Muscle layer of duodenum (tissue), 2 donors: ENCODE data around the gene PCDHGA9.

Experiments used
- H3K27ac ChIP-seq: one replicate; pipeline ENCODE4 v1.7.0; 2013; ENCODE audit warnings: mild to moderate bottlenecking, low read length
- H3K27me3 ChIP-seq: one replicate; pipeline ENCODE4 v1.7.0; 2013; ENCODE audit warnings: low read depth, mild to moderate bottlenecking, control low read depth, low read length
- H3K36me3 ChIP-seq, 2 donors: one replicate each; pipeline ENCODE4 v1.7.0; 2013; ENCODE audit warnings: low read length in 2 of 2, control low read depth in 1 of 2, mild to moderate bottlenecking in 1 of 2; ENCODE audit not compliant: insufficient read depth in 2 of 2, control insufficient read depth in 1 of 2
- H3K4me1 ChIP-seq, 2 donors: one replicate each; pipeline ENCODE4 v1.7.0; 2013; ENCODE audit warnings: low read length in 2 of 2, mild to moderate bottlenecking in 2 of 2, control low read depth in 1 of 2, moderate library complexity in 1 of 2; ENCODE audit not compliant: insufficient read depth in 2 of 2, control insufficient read depth in 1 of 2
- H3K4me3 ChIP-seq, 2 donors: one replicate each; pipeline ENCODE4 v1.7.0; 2013; ENCODE audit warnings: low read length in 2 of 2, low read depth in 1 of 2, mild to moderate bottlenecking in 1 of 2
- H3K9me3 ChIP-seq, 2 donors: one replicate each; pipeline ENCODE4 v1.7.0; 2013; ENCODE audit warnings: low read length in 2 of 2, control low read depth in 1 of 2, mild to moderate bottlenecking in 1 of 2; ENCODE audit not compliant: control insufficient read depth in 1 of 2
- donor health status: healthy.

The PCDHGA9 gene

GRCh38 chr5:141402553-141403243 is at the start of gene PCDHGA9:
Gene PCDHGA9 (plus strand): TSS chr5:141402778. CDS start chr5:141402953, 175 bp downstream.
- Histone ChIP-seq H3K4me3 (peak within 1 kb of the TSS; percentile 45 to 68), H3K9me3 (peaks cover 55 to 76% of the 10 kb centered on the region in 2 donors), H3K27me3 (no peaks in the 10 kb centered on the region)

GRCh38 chr5:141354900-141355469 is 47.6 kb upstream of the PCDHGA9 start, which contains the start of gene PCDHGA4:
Gene PCDHGA4 (plus strand): TSS chr5:141355021. CDS start chr5:141355108, 87 bp downstream.
- H3K27me3 ChIP-seq, result no peaks in the 10 kb centered on the region
- H3K36me3 ChIP-seq, result no peaks in the 10 kb centered on the region
- H3K9me3 ChIP-seq, result peaks cover 52 to 71% of the 10 kb centered on the region in 2 donors
- H3K27ac ChIP-seq, result no peak within 1 kb of the TSS
- H3K4me1 ChIP-seq, result no peaks in the 10 kb centered on the region
- H3K4me3 ChIP-seq, result peak within 1 kb of the TSS; percentile 12 to 53

More at GRCh38 chr5:141402553-141403243, at the start of gene PCDHGA9:
- Histone ChIP-seq H3K36me3 (peaks cover 0 to 10% of the 10 kb centered on the region in 2 donors), H3K4me1 (peaks cover 0 to 4% of the 10 kb centered on the region in 2 donors), H3K27ac (no peak within 1 kb of the TSS)

GRCh38 chr5:141355641-141356040 is 46.9 kb upstream of the PCDHGA9 start:
- H3K4me3 ChIP-seq, result peak overlapping the region; percentile 12 to 53
- no peaks in the 10 kb centered on the region for H3K36me3 ChIP-seq
- no peaks in the 10 kb centered on the region for H3K27me3 ChIP-seq
- H3K4me1 ChIP-seq, result no peaks in the 10 kb centered on the region
- peaks cover 55 to 71% of the 10 kb centered on the region in 2 donors for H3K9me3 ChIP-seq
- H3K27ac ChIP-seq, result no peak overlapping the region

GRCh38 chr5:141356133-141356532 is 46.4 kb upstream of the PCDHGA9 start:
- Histone ChIP-seq H3K9me3 (peaks cover 55 to 71% of the 10 kb centered on the region in 2 donors), H3K4me1 (no peaks in the 10 kb centered on the region), H3K4me3 (peak overlapping the region in 1 of 2 donors; percentile 53), H3K27me3 (no peaks in the 10 kb centered on the region), H3K27ac (no peak overlapping the region), H3K36me3 (no peaks in the 10 kb centered on the region)

- H3K4me3 ChIP-seq, result peak overlapping the region in 1 of 2 donors; percentile 53
- no peaks in the 10 kb centered on the region for H3K4me1 ChIP-seq
- no peak overlapping the region for H3K27ac ChIP-seq
- peaks cover 51 to 71% of the 10 kb centered on the region in 2 donors for H3K9me3 ChIP-seq
- no peaks in the 10 kb centered on the region for H3K36me3 ChIP-seq
- H3K27me3 ChIP-seq, result no peaks in the 10 kb centered on the region
Observed at GRCh38 chr5:141356950-141357349, 45.6 kb upstream of the PCDHGA9 start.

GRCh38 chr5:141359790-141360426 is 42.7 kb upstream of the PCDHGA9 start, which contains the start of gene PCDHGB2:
Gene PCDHGB2 (plus strand): TSS chr5:141359994. CDS start chr5:141360136, 142 bp downstream.
- Histone ChIP-seq H3K4me1 (no peaks in the 10 kb centered on the region), H3K4me3 (peak within 1 kb of the TSS; percentile 48 to 58), H3K9me3 (peaks cover 71 to 80% of the 10 kb centered on the region in 2 donors), H3K27ac (no peak within 1 kb of the TSS), H3K27me3 (no peaks in the 10 kb centered on the region), H3K36me3 (no peaks in the 10 kb centered on the region)

GRCh38 chr5:141360685-141361084 is 41.9 kb upstream of the PCDHGA9 start:
- Histone ChIP-seq H3K27ac (no peak overlapping the region), H3K4me1 (no peaks in the 10 kb centered on the region), H3K36me3 (no peaks in the 10 kb centered on the region), H3K9me3 (peaks cover 71 to 80% of the 10 kb centered on the region in 2 donors), H3K27me3 (no peaks in the 10 kb centered on the region), H3K4me3 (peak overlapping the region; percentile 48 to 58)

- H3K4me3 ChIP-seq, result peak overlapping the region; percentile 37 to 58
- no peaks in the 10 kb centered on the region for H3K27me3 ChIP-seq
- no peaks in the 10 kb centered on the region for H3K36me3 ChIP-seq
- H3K4me1 ChIP-seq, result no peaks in the 10 kb centered on the region
- H3K27ac ChIP-seq, result no peak overlapping the region
- peaks cover 60 to 74% of the 10 kb centered on the region in 2 donors for H3K9me3 ChIP-seq
Observed at GRCh38 chr5:141362719-141363118, 39.9 kb upstream of the PCDHGA9 start.

- Histone ChIP-seq H3K36me3 (no peaks in the 10 kb centered on the region), H3K9me3 (peaks cover 60 to 75% of the 10 kb centered on the region in 2 donors), H3K27ac (no peak within 1 kb of the TSS), H3K4me3 (peak within 1 kb of the TSS; percentile 37 to 66), H3K4me1 (no peaks in the 10 kb centered on the region), H3K27me3 (no peaks in the 10 kb centered on the region)
Observed at GRCh38 chr5:141363952-141364660, 38.5 kb upstream of the PCDHGA9 start, which contains the start of gene PCDHGA5. Gene PCDHGA5 (plus strand): TSS chr5:141364162. CDS start chr5:141364331, 169 bp downstream.

GRCh38 chr5:141366016-141366896 is 36.3 kb upstream of the PCDHGA9 start:
- H3K27me3 ChIP-seq, result no peaks in the 10 kb centered on the region
- H3K36me3 ChIP-seq, result peaks cover 0 to 7% of the 10 kb centered on the region in 2 donors
- no peak overlapping the region for H3K27ac ChIP-seq
- no peaks in the 10 kb centered on the region for H3K4me1 ChIP-seq
- H3K4me3 ChIP-seq, result peak overlapping the region; percentile 34 to 66
- H3K9me3 ChIP-seq, result peaks cover 49 to 77% of the 10 kb centered on the region in 2 donors
